PC-9 (cell line): ENCODE measurements around the gene TEX54.

ENCODE experiments used
- CTCF ChIP-seq: fragments of 200-600 bp; sonication (generic); conservative IDR thresholded peaks from 2 replicates; pipeline ENCODE4 v1.6.1; 2017; ENCODE audit warnings: mixed run types, antibody characterized with exemption, mild to moderate bottlenecking, moderate library complexity
- EZH2 ChIP-seq: fragments of 200-600 bp; sonication (generic); IDR thresholded peaks from 2 replicates; pipeline ENCODE4 v1.8.0; 2017; ENCODE audit warnings: antibody characterized with exemption, low read depth

- no peak for TF ChIP-seq CTCF
- no peak for TF ChIP-seq EZH2
Observed at GRCh38 chr11:62811659-62812058, 21.0 kb downstream of the TEX54 start.
